Karpas-422 (cell line): ENCODE measurements around the gene PIK3C3. TPM values are rescaled to one million over a fixed set of nuclear protein-coding genes. Genes with fewer than 3 reads are reported as not detected.

ENCODE experiments used
- DNase-seq: peaks from one replicate; pipeline ENCODE4 v3.0.0-alpha.2; 2015
- H2AFZ ChIP-seq: fragments of 200-600 bp; sonication (generic); 2 replicates; pipeline ENCODE4 v1.6.1; 2014; ENCODE audit warnings: antibody characterized with exemption, low read length, mixed read lengths
- H3K27ac ChIP-seq: fragments of 200-600 bp; sonication (generic); 2 replicates; pipeline ENCODE4 v1.5.1; 2014; ENCODE audit warnings: mild to moderate bottlenecking, low read length, moderate library complexity
- H3K27me3 ChIP-seq: fragments of 200-600 bp; sonication (generic); 2 replicates; pipeline ENCODE4 v1.6.1; 2014; ENCODE audit warnings: low read length, mixed read lengths
- H3K36me3 ChIP-seq: fragments of 200-600 bp; sonication (generic); 2 replicates; pipeline ENCODE4 v1.6.1; 2014; ENCODE audit warnings: low read length, mixed read lengths; ENCODE audit not compliant: insufficient read depth
- H3K4me1 ChIP-seq: fragments of 200-600 bp; sonication (generic); 2 replicates; pipeline ENCODE4 v1.6.1; 2014; ENCODE audit warnings: mild to moderate bottlenecking, low read length, mixed read lengths
- H3K4me2 ChIP-seq: fragments of 200-600 bp; sonication (generic); 2 replicates; pipeline ENCODE4 v1.6.1; 2014; ENCODE audit warnings: low read length, low read depth, mild to moderate bottlenecking; ENCODE audit not compliant: poor library complexity, severe bottlenecking
- H3K4me3 ChIP-seq: fragments of 200-600 bp; sonication (generic); 2 replicates; pipeline ENCODE4 v1.5.1; 2014; ENCODE audit warnings: mild to moderate bottlenecking, antibody characterized with exemption, low read length, mixed read lengths
- H3K79me2 ChIP-seq: fragments of 200-600 bp; sonication (generic); 2 replicates; pipeline ENCODE4 v1.6.1; 2014; ENCODE audit warnings: mild to moderate bottlenecking, low read length, mixed read lengths
- H3K9ac ChIP-seq: fragments of 200-600 bp; sonication (generic); 2 replicates; pipeline ENCODE4 v1.6.0; 2014; ENCODE audit warnings: low read length
- H3K9me2 ChIP-seq: fragments of 200-600 bp; sonication (generic), shearing (Covaris generic); replicated peaks from 2 replicates; pipeline ENCODE4 v1.6.0; 2014; ENCODE audit warnings: mild to moderate bottlenecking, low read length, moderate library complexity; ENCODE audit not compliant: insufficient read depth
- H3K9me3 ChIP-seq: fragments of 300-700, 200-600 bp; sonication (generic); 2 replicates; pipeline ENCODE4 v1.6.1; 2014; ENCODE audit warnings: low read length, mixed read lengths
- H4K20me1 ChIP-seq: fragments of 200-600 bp; sonication (generic); 2 replicates; pipeline ENCODE4 v1.6.1; 2014; ENCODE audit warnings: mild to moderate bottlenecking, antibody characterized with exemption, low read length, low read depth; ENCODE audit not compliant: insufficient read depth
- total RNA-seq: library from RNA; depleted of rRNA; stranded (reverse); fragments of >200 nt; shearing (Covaris generic); gene quantifications from 2 replicates; pipeline ENCODE4 v1.2.3, GENCODE V29; 2014; ENCODE audit warnings: low replicate concordance

Gene PIK3C3
- total RNA-seq, 1 experiment from 2014 or later = 61.1 TPM

GRCh38 chr18:42011053-42011452 is 56.0 kb downstream of the PIK3C3 start:
- no peak overlapping the region for H3K4me2 ChIP-seq
- H3K27me3 ChIP-seq = no peaks in the 10 kb centered on the region
- no peak overlapping the region for H3K27ac ChIP-seq
- H3K4me1 ChIP-seq = no peaks in the 10 kb centered on the region
- H4K20me1 ChIP-seq = no peaks in the 10 kb centered on the region
- 0 out of 2 replicates have a peak, but pooled peaks cover 2% of the 10 kb centered on the region for H3K9me2 ChIP-seq
- H3K9me3 ChIP-seq = no peaks in the 10 kb centered on the region
- no peak overlapping the region for H3K4me3 ChIP-seq
- DNase-seq = no peak
- H3K9ac ChIP-seq = no peak overlapping the region
- peaks cover 19% of the 10 kb centered on the region for H3K79me2 ChIP-seq
- peaks cover 29% of the 10 kb centered on the region for H3K36me3 ChIP-seq
- no peak overlapping the region for H2AFZ ChIP-seq

- H2AFZ ChIP-seq = no peak overlapping the region
- no peak overlapping the region for H3K27ac ChIP-seq
- no peak for DNase-seq
- no peaks in the 10 kb centered on the region for H3K9me3 ChIP-seq
- H3K4me2 ChIP-seq = no peak overlapping the region
- H3K79me2 ChIP-seq = peaks cover 7% of the 10 kb centered on the region; the same call in 1 of the 2 replicates
- H3K36me3 ChIP-seq = peaks cover 29% of the 10 kb centered on the region
- H3K27me3 ChIP-seq = no peaks in the 10 kb centered on the region
- no peaks in the 10 kb centered on the region for H3K4me1 ChIP-seq
- H3K9ac ChIP-seq = no peak overlapping the region
- no peaks in the 10 kb centered on the region for H4K20me1 ChIP-seq
- 0 out of 2 replicates have a peak, but pooled peaks cover 3% of the 10 kb centered on the region for H3K9me2 ChIP-seq
- no peak overlapping the region for H3K4me3 ChIP-seq
Measured at GRCh38 chr18:42018831-42019230, 63.8 kb downstream of the PIK3C3 start.

GRCh38 chr18:42024131-42024530 is 69.1 kb downstream of the PIK3C3 start:
- no peak for DNase-seq
- Histone ChIP-seq H4K20me1 (no peaks in the 10 kb centered on the region), H3K36me3 (peaks cover 18% of the 10 kb centered on the region), H2AFZ (no peak overlapping the region), H3K27me3 (no peaks in the 10 kb centered on the region), H3K9me3 (no peaks in the 10 kb centered on the region), H3K4me3 (no peak overlapping the region), H3K4me2 (no peak overlapping the region), H3K4me1 (no peaks in the 10 kb centered on the region), H3K9ac (no peak overlapping the region), H3K9me2 (no peaks in the 10 kb centered on the region), H3K27ac (no peak overlapping the region), H3K79me2 (no peaks in the 10 kb centered on the region)

- Histone ChIP-seq H3K4me2 (no peak overlapping the region), H3K9ac (no peak overlapping the region), H3K27ac (no peak overlapping the region), H3K27me3 (no peaks in the 10 kb centered on the region), H3K9me3 (no peaks in the 10 kb centered on the region), H2AFZ (no peak overlapping the region), H4K20me1 (no peaks in the 10 kb centered on the region), H3K4me1 (no peaks in the 10 kb centered on the region), H3K36me3 (peaks cover 15% of the 10 kb centered on the region), H3K9me2 (no peaks in the 10 kb centered on the region), H3K79me2 (no peaks in the 10 kb centered on the region), H3K4me3 (no peak overlapping the region)
- DNase-seq = no peak
Measured at GRCh38 chr18:42025491-42025890, 70.5 kb downstream of the PIK3C3 start.

- Histone ChIP-seq H2AFZ (no peak overlapping the region), H3K36me3 (peaks cover 12% of the 10 kb centered on the region), H4K20me1 (no peaks in the 10 kb centered on the region), H3K4me1 (no peaks in the 10 kb centered on the region), H3K27ac (no peak overlapping the region), H3K4me2 (no peak overlapping the region), H3K9me2 (no peaks in the 10 kb centered on the region), H3K27me3 (no peaks in the 10 kb centered on the region), H3K9me3 (no peaks in the 10 kb centered on the region), H3K4me3 (no peak overlapping the region), H3K9ac (no peak overlapping the region), H3K79me2 (no peaks in the 10 kb centered on the region)
- no peak for DNase-seq
Measured at GRCh38 chr18:42025974-42026625, 71.1 kb downstream of the PIK3C3 start.

GRCh38 chr18:42028247-42028832 is 73.3 kb downstream of the PIK3C3 start:
- Histone ChIP-seq H3K9ac (no peak overlapping the region), H4K20me1 (no peaks in the 10 kb centered on the region), H3K9me3 (no peaks in the 10 kb centered on the region), H2AFZ (no peak overlapping the region), H3K27me3 (no peaks in the 10 kb centered on the region), H3K79me2 (no peaks in the 10 kb centered on the region), H3K4me3 (no peak overlapping the region), H3K27ac (no peak overlapping the region), H3K4me2 (no peak overlapping the region), H3K4me1 (no peaks in the 10 kb centered on the region), H3K9me2 (no peaks in the 10 kb centered on the region), H3K36me3 (peaks cover 20% of the 10 kb centered on the region)
- DNase-seq = peak; percentile 78

- no peaks in the 10 kb centered on the region for H3K27me3 ChIP-seq
Measured at GRCh38 chr18:42029092-42029491, 74.1 kb downstream of the PIK3C3 start.

GRCh38 chr18:42030586-42031182 is 75.7 kb downstream of the PIK3C3 start:
- no peak overlapping the region for H3K9ac ChIP-seq
- no peak overlapping the region for H3K4me2 ChIP-seq
- H4K20me1 ChIP-seq = no peaks in the 10 kb centered on the region
- no peak overlapping the region for H2AFZ ChIP-seq
- no peaks in the 10 kb centered on the region for H3K9me2 ChIP-seq
- H3K79me2 ChIP-seq = no peaks in the 10 kb centered on the region
- H3K9me3 ChIP-seq = no peaks in the 10 kb centered on the region
- H3K27me3 ChIP-seq = no peaks in the 10 kb centered on the region
- H3K4me1 ChIP-seq = no peaks in the 10 kb centered on the region
- H3K4me3 ChIP-seq = no peak overlapping the region
- no peak overlapping the region for H3K27ac ChIP-seq
- peaks cover 36% of the 10 kb centered on the region for H3K36me3 ChIP-seq
- peak; percentile 59 for DNase-seq

More at GRCh38 chr18:42029092-42029491, 74.1 kb downstream of the PIK3C3 start:
- DNase-seq = no peak
- no peak overlapping the region for H3K27ac ChIP-seq
- H3K9ac ChIP-seq = no peak overlapping the region
- H3K9me2 ChIP-seq = no peaks in the 10 kb centered on the region
- H3K79me2 ChIP-seq = no peaks in the 10 kb centered on the region
- H2AFZ ChIP-seq = no peak overlapping the region
- H3K36me3 ChIP-seq = peaks cover 23% of the 10 kb centered on the region
- H3K9me3 ChIP-seq = no peaks in the 10 kb centered on the region
- no peak overlapping the region for H3K4me2 ChIP-seq
- no peaks in the 10 kb centered on the region for H4K20me1 ChIP-seq
- H3K4me3 ChIP-seq = no peak overlapping the region
- no peaks in the 10 kb centered on the region for H3K4me1 ChIP-seq
